ENCODE results near the gene ATP2B2.

Gene ATP2B2

DNA sequence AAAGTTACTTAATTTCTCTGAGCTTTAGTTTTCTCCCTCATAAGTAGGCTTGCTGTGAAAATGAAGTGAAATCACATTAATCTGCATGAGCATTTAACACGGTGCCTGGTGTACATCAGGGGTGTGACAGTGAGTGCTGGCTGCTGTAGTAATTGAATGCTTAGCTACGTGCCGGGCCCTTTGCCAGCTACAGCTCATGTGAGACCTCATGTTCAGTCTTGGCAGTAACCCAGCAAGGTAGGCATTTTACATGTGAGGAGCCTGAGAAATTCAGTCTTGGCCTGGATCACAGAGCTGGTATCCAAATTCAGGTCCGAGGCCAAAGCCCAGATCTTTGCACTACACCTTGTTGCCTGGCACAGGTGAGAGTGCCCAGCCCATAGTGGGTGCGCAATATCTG is 221.7 kb downstream of the ATP2B2 start:
- H2AFZ ChIP-seq (ENCODE audit: low read length), result no peak overlapping the region
- H3K9me3 ChIP-seq (replicated peaks in 1 of 2; ENCODE audit: control insufficient read depth in 2 of 2, insufficient read depth in 1 of 2, low read depth in 1 of 2, low read length in 2 of 2), result no peaks in the 10 kb centered on the region
- H3K4me3 ChIP-seq (ENCODE audit: low read length in 2 of 2), result no peak overlapping the region
- H2BK15ac ChIP-seq (ENCODE audit: low read length), result no peak overlapping the region
- no peak overlapping the region for H2BK12ac ChIP-seq (ENCODE audit: low read length)
- H3K79me1 ChIP-seq (ENCODE audit: low read depth, low read length), result no peaks in the 10 kb centered on the region
- H2BK5ac ChIP-seq (ENCODE audit: low read length), result no peak overlapping the region
- H3K23ac ChIP-seq (ENCODE audit: low read depth, low read length, poor library complexity), result no peak overlapping the region
- no peak overlapping the region for H2AK5ac ChIP-seq (ENCODE audit: low read depth, low read length)
- no peak overlapping the region for H4K8ac ChIP-seq (ENCODE audit: low read depth, low read length)
- H3K36me3 ChIP-seq (replicated peaks in 1 of 2; ENCODE audit: control insufficient read depth in 2 of 2, insufficient read depth in 2 of 2, low read length in 2 of 2), result peaks cover 10 to 80% of the 10 kb centered on the region in 2 donors
- no peak overlapping the region for H3K9ac ChIP-seq (ENCODE audit: low read depth, low read length, poor library complexity)
- WGBS, 2 donors (ENCODE audit: extremely low coverage in 2 of 2, insufficient read length in 2 of 2, insufficient replicate concordance in 1 of 2), result no CpG with 5 or more reads among the region's 5 CpGs
- DNase-seq (ENCODE audit: low spot score), result no peak
- no peak overlapping the region for H4K91ac ChIP-seq (ENCODE audit: low read depth, low read length, poor library complexity)
- no peak overlapping the region for H3K4ac ChIP-seq (ENCODE audit: low read length)
- H3K27me3 ChIP-seq (ENCODE audit: control insufficient read depth in 3 of 3, insufficient read depth in 3 of 3, low read depth in 1 of 3, low read length in 3 of 3), result no peaks in the 10 kb centered on the region
- no peak overlapping the region for H3K27ac ChIP-seq (replicated peaks; ENCODE audit: low read length)
- H3K14ac ChIP-seq (ENCODE audit: low read length), result no peak overlapping the region
- H3K18ac ChIP-seq (ENCODE audit: low read length), result no peak overlapping the region
- peaks cover 12 to 18% of the 10 kb centered on the region in 2 donors for H3K4me1 ChIP-seq (ENCODE audit: control insufficient read depth in 2 of 2, insufficient read depth in 1 of 2, low read depth in 1 of 2, low read length in 2 of 2)
- H3K4me2 ChIP-seq (ENCODE audit: insufficient read depth, low read length, poor library complexity, severe bottlenecking), result no peak overlapping the region
- H2BK120ac ChIP-seq (ENCODE audit: low read depth, low read length), result no peak overlapping the region

DNA sequence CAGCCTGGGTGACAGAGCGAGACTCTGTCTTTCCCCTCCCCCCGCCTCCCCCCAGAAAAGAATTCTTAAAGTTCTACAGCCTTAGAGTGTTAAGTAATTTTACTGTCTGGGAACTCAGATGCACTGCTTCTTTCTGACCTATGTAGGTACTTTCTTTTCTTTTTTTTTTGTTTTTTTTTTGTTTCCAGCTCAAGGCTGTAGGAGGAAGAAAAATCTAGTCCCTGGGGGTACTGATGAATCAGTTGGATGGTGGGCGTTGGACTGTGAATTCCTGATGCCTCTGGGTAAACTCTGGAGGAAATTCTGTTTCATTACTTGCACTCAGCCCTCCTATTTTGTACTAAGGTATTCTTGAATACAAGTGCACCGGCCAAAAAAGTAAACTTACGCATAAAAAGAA is 223.4 kb downstream of the ATP2B2 start:
- H3K9me3 ChIP-seq (replicated peaks in 1 of 2; ENCODE audit: control insufficient read depth in 2 of 2, insufficient read depth in 1 of 2, low read depth in 1 of 2, low read length in 2 of 2), result no peaks in the 10 kb centered on the region
- no peak overlapping the region for H3K23ac ChIP-seq (ENCODE audit: low read depth, low read length, poor library complexity)
- H3K4me1 ChIP-seq (ENCODE audit: control insufficient read depth in 2 of 2, insufficient read depth in 1 of 2, low read depth in 1 of 2, low read length in 2 of 2), result peaks cover 9 to 18% of the 10 kb centered on the region in 2 donors
- no peak for DNase-seq (ENCODE audit: low spot score)
- H3K4me2 ChIP-seq (ENCODE audit: insufficient read depth, low read length, poor library complexity, severe bottlenecking), result no peak overlapping the region
- H2AK5ac ChIP-seq (ENCODE audit: low read depth, low read length), result no peak overlapping the region
- no peaks in the 10 kb centered on the region for H3K27me3 ChIP-seq (ENCODE audit: control insufficient read depth in 3 of 3, insufficient read depth in 3 of 3, low read depth in 1 of 3, low read length in 3 of 3)
- no peaks in the 10 kb centered on the region for H3K79me1 ChIP-seq (ENCODE audit: low read depth, low read length)
- H3K14ac ChIP-seq (ENCODE audit: low read length), result no peak overlapping the region
- no peak overlapping the region for H2AFZ ChIP-seq (ENCODE audit: low read length)
- no peak overlapping the region for H2BK120ac ChIP-seq (ENCODE audit: low read depth, low read length)
- H3K4ac ChIP-seq (ENCODE audit: low read length), result no peak overlapping the region
- no peak overlapping the region for H4K8ac ChIP-seq (ENCODE audit: low read depth, low read length)
- H2BK15ac ChIP-seq (ENCODE audit: low read length), result no peak overlapping the region
- no peak overlapping the region for H3K27ac ChIP-seq (replicated peaks; ENCODE audit: low read length)
- H3K4me3 ChIP-seq (ENCODE audit: low read length in 2 of 2), result no peak overlapping the region
- no peak overlapping the region for H3K18ac ChIP-seq (ENCODE audit: low read length)
- H3K9ac ChIP-seq (ENCODE audit: low read depth, low read length, poor library complexity), result no peak overlapping the region
- no peak overlapping the region for H2BK12ac ChIP-seq (ENCODE audit: low read length)
- WGBS, 2 donors (ENCODE audit: extremely low coverage in 2 of 2, insufficient read length in 2 of 2, insufficient replicate concordance in 1 of 2), result no CpG with 5 or more reads among the region's 5 CpGs
- no peak overlapping the region for H2BK5ac ChIP-seq (ENCODE audit: low read length)
- no peak overlapping the region for H4K91ac ChIP-seq (ENCODE audit: low read depth, low read length, poor library complexity)
- peaks cover 21 to 82% of the 10 kb centered on the region in 2 donors for H3K36me3 ChIP-seq (replicated peaks in 1 of 2; ENCODE audit: control insufficient read depth in 2 of 2, insufficient read depth in 2 of 2, low read length in 2 of 2)

DNA sequence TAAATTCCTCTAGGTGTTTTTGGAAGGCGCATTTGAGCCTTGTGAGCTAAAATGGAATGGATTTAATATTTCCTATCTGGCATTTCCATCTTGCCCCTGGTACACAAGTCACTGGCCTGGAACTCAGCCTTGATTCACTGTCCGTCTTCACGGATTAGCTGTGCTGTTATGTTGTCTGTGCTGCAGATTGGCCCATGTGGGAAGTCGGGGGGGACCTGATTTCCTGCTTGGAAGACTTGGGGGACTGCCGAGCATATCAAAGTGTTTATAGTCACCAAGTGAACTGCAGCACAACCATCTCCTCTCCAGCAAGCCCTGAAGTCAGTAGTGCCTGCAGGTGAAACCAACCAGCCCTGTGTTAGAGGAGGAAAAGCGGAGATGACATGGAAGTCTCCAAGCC is 224.8 kb downstream of the ATP2B2 start:
- H3K27ac ChIP-seq (replicated peaks; ENCODE audit: low read length), result no peak overlapping the region
- H2BK15ac ChIP-seq (ENCODE audit: low read length), result no peak overlapping the region
- no peak overlapping the region for H3K4ac ChIP-seq (ENCODE audit: low read length)
- H3K4me2 ChIP-seq (ENCODE audit: insufficient read depth, low read length, poor library complexity, severe bottlenecking), result no peak overlapping the region
- H2BK120ac ChIP-seq (ENCODE audit: low read depth, low read length), result no peak overlapping the region
- H2AK5ac ChIP-seq (ENCODE audit: low read depth, low read length), result no peak overlapping the region
- H3K27me3 ChIP-seq (ENCODE audit: control insufficient read depth in 3 of 3, insufficient read depth in 3 of 3, low read depth in 1 of 3, low read length in 3 of 3), result no peaks in the 10 kb centered on the region
- no peak overlapping the region for H3K9ac ChIP-seq (ENCODE audit: low read depth, low read length, poor library complexity)
- H2BK12ac ChIP-seq (ENCODE audit: low read length), result no peak overlapping the region
- WGBS, 2 donors (ENCODE audit: extremely low coverage in 2 of 2, insufficient read length in 2 of 2, insufficient replicate concordance in 1 of 2), result no CpG with 5 or more reads among the region's 6 CpGs
- peaks cover 3% of the 10 kb centered on the region for H3K79me1 ChIP-seq (ENCODE audit: low read depth, low read length)
- no peak overlapping the region for H4K8ac ChIP-seq (ENCODE audit: low read depth, low read length)
- H3K4me3 ChIP-seq (ENCODE audit: low read length in 2 of 2), result no peak overlapping the region
- no peak overlapping the region for H3K18ac ChIP-seq (ENCODE audit: low read length)
- no peaks in the 10 kb centered on the region for H3K9me3 ChIP-seq (replicated peaks in 1 of 2; ENCODE audit: control insufficient read depth in 2 of 2, insufficient read depth in 1 of 2, low read depth in 1 of 2, low read length in 2 of 2)
- no peak overlapping the region for H2AFZ ChIP-seq (ENCODE audit: low read length)
- no peak overlapping the region for H4K91ac ChIP-seq (ENCODE audit: low read depth, low read length, poor library complexity)
- no peak for DNase-seq (ENCODE audit: low spot score)
- H3K4me1 ChIP-seq (ENCODE audit: control insufficient read depth in 2 of 2, insufficient read depth in 1 of 2, low read depth in 1 of 2, low read length in 2 of 2), result peaks cover 6 to 9% of the 10 kb centered on the region in 2 donors
- no peak overlapping the region for H2BK5ac ChIP-seq (ENCODE audit: low read length)
- peaks cover 25 to 82% of the 10 kb centered on the region in 2 donors for H3K36me3 ChIP-seq (replicated peaks in 1 of 2; ENCODE audit: control insufficient read depth in 2 of 2, insufficient read depth in 2 of 2, low read length in 2 of 2)
- H3K23ac ChIP-seq (ENCODE audit: low read depth, low read length, poor library complexity), result no peak overlapping the region
- no peak overlapping the region for H3K14ac ChIP-seq (ENCODE audit: low read length)

DNA sequence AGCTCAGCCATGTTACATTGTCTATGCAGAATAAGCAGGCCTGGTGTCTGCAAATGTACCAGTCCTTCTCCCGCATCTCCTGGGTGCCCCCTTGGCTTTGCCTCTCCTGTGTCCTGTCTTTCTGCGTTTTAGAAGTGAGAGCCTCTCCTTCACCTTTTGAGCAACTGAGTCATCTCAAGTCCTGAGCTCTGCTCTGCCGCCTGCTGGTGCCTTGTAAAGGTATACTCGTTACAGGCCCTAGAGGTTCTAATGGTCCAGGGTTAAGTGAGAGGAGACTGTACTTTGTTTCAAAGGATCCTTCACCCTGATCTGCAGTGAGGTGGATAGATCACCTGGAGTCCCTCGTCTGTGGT is 225.2 kb downstream of the ATP2B2 start:
- no peak overlapping the region for H2AFZ ChIP-seq (ENCODE audit: low read length)
- H3K9me3 ChIP-seq (replicated peaks in 1 of 2; ENCODE audit: control insufficient read depth in 2 of 2, insufficient read depth in 1 of 2, low read depth in 1 of 2, low read length in 2 of 2), result no peaks in the 10 kb centered on the region
- H3K4me3 ChIP-seq (ENCODE audit: low read length in 2 of 2), result no peak overlapping the region
- H4K8ac ChIP-seq (ENCODE audit: low read depth, low read length), result no peak overlapping the region
- no peak overlapping the region for H2BK5ac ChIP-seq (ENCODE audit: low read length)
- no peak overlapping the region for H3K14ac ChIP-seq (ENCODE audit: low read length)
- H3K18ac ChIP-seq (ENCODE audit: low read length), result no peak overlapping the region
- no peak overlapping the region for H3K27ac ChIP-seq (replicated peaks; ENCODE audit: low read length)
- no peak overlapping the region for H3K23ac ChIP-seq (ENCODE audit: low read depth, low read length, poor library complexity)
- H3K4ac ChIP-seq (ENCODE audit: low read length), result no peak overlapping the region
- no peak for DNase-seq (ENCODE audit: low spot score)
- H3K36me3 ChIP-seq (replicated peaks in 1 of 2; ENCODE audit: control insufficient read depth in 2 of 2, insufficient read depth in 2 of 2, low read length in 2 of 2), result peaks cover 25 to 80% of the 10 kb centered on the region in 2 donors
- no peaks in the 10 kb centered on the region for H3K27me3 ChIP-seq (ENCODE audit: control insufficient read depth in 3 of 3, insufficient read depth in 3 of 3, low read depth in 1 of 3, low read length in 3 of 3)
- peaks cover 6% of the 10 kb centered on the region for H3K79me1 ChIP-seq (ENCODE audit: low read depth, low read length)
- H3K4me1 ChIP-seq (ENCODE audit: control insufficient read depth in 2 of 2, insufficient read depth in 1 of 2, low read depth in 1 of 2, low read length in 2 of 2), result peaks cover 4 to 6% of the 10 kb centered on the region in 2 donors
- no peak overlapping the region for H2BK12ac ChIP-seq (ENCODE audit: low read length)
- no peak overlapping the region for H2AK5ac ChIP-seq (ENCODE audit: low read depth, low read length)
- WGBS, 2 donors (ENCODE audit: extremely low coverage in 2 of 2, insufficient read length in 2 of 2, insufficient replicate concordance in 1 of 2), result no CpG with 5 or more reads among the region's 5 CpGs
- H3K9ac ChIP-seq (ENCODE audit: low read depth, low read length, poor library complexity), result no peak overlapping the region
- no peak overlapping the region for H3K4me2 ChIP-seq (ENCODE audit: insufficient read depth, low read length, poor library complexity, severe bottlenecking)
- no peak overlapping the region for H4K91ac ChIP-seq (ENCODE audit: low read depth, low read length, poor library complexity)
- H2BK15ac ChIP-seq (ENCODE audit: low read length), result no peak overlapping the region
- no peak overlapping the region for H2BK120ac ChIP-seq (ENCODE audit: low read depth, low read length)
